ENCODE results near the gene ASCC3.

DNA sequence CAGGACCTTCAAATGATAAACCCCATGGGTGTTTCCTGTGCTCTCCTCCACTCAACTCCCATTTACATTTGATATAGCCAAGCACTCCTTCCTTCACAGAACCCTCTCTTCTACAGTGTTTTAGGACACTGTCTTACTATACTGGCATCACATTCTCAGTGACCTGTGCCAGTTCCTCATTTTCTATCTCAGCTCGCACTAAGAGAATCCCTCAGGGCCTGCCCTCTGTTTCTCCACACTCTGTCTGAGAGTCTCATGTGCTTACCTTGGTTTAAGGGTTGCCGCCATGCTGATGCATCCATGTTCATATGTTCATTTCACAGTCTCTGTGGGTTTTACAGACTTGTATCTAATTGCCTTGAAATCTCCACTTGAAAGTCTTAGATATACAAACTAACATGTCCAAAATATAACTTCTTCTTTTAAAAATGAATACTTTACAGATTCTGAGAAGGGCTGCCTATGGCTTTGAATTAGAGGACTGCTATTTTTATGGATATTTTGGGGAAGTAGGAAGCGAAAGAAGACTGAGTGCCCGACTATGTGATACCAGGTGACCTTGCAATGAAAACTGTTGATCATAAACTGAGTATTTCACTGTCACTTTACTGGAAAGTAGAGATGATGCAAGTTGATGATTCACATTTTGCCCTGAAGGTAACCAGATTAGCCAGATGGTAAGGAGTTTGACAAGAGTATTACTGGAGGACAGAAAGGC is 263.3 kb downstream of the ASCC3 start:
- TF ChIP-seq, protein P1, sequence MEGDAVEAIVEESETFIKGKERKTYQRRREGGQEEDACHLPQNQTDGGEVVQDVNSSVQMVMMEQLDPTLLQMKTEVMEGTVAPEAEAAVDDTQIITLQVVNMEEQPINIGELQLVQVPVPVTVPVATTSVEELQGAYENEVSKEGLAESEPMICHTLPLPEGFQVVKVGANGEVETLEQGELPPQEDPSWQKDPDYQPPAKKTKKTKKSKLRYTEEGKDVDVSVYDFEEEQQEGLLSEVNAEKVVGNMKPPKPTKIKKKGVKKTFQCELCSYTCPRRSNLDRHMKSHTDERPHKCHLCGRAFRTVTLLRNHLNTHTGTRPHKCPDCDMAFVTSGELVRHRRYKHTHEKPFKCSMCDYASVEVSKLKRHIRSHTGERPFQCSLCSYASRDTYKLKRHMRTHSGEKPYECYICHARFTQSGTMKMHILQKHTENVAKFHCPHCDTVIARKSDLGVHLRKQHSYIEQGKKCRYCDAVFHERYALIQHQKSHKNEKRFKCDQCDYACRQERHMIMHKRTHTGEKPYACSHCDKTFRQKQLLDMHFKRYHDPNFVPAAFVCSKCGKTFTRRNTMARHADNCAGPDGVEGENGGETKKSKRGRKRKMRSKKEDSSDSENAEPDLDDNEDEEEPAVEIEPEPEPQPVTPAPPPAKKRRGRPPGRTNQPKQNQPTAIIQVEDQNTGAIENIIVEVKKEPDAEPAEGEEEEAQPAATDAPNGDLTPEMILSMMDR (IDR thresholded peaks at IDR 0.05; ENCODE audit: low read depth, low read length, missing input control) = no peak
- TF ChIP-seq, protein P2, sequence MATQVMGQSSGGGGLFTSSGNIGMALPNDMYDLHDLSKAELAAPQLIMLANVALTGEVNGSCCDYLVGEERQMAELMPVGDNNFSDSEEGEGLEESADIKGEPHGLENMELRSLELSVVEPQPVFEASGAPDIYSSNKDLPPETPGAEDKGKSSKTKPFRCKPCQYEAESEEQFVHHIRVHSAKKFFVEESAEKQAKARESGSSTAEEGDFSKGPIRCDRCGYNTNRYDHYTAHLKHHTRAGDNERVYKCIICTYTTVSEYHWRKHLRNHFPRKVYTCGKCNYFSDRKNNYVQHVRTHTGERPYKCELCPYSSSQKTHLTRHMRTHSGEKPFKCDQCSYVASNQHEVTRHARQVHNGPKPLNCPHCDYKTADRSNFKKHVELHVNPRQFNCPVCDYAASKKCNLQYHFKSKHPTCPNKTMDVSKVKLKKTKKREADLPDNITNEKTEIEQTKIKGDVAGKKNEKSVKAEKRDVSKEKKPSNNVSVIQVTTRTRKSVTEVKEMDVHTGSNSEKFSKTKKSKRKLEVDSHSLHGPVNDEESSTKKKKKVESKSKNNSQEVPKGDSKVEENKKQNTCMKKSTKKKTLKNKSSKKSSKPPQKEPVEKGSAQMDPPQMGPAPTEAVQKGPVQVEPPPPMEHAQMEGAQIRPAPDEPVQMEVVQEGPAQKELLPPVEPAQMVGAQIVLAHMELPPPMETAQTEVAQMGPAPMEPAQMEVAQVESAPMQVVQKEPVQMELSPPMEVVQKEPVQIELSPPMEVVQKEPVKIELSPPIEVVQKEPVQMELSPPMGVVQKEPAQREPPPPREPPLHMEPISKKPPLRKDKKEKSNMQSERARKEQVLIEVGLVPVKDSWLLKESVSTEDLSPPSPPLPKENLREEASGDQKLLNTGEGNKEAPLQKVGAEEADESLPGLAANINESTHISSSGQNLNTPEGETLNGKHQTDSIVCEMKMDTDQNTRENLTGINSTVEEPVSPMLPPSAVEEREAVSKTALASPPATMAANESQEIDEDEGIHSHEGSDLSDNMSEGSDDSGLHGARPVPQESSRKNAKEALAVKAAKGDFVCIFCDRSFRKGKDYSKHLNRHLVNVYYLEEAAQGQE (IDR thresholded peaks at IDR 0.05) = no peak
- TF ChIP-seq, protein P3, sequence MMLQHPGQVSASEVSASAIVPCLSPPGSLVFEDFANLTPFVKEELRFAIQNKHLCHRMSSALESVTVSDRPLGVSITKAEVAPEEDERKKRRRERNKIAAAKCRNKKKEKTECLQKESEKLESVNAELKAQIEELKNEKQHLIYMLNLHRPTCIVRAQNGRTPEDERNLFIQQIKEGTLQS (IDR thresholded peaks at IDR 0.05) = no peak
- no peak for TF ChIP-seq RAD21 (IDR thresholded peaks at IDR 0.05)

All from liver (tissue), 3 donors.